H4 (cell line): ENCODE data around the gene TRIM52. TPM values are rescaled to one million over a fixed set of nuclear protein-coding genes. Genes with fewer than 3 reads are reported as not detected.
"Not testable (repeated sequence)": the region's sequence is repeated elsewhere in the genome, so short reads cannot be mapped to it uniquely, and the experiment has no call there.

Experiments used
- DNase-seq: peaks from one replicate; pipeline ENCODE4 v3.0.0-alpha.2; 2015; ENCODE audit warnings: low spot score
- total RNA-seq: library from RNA; depleted of rRNA; stranded (reverse); fragments of >200 nt; shearing (Covaris generic); gene quantifications from 2 replicates; pipeline ENCODE4 v1.2.3, GENCODE V29; 2014; rRNA removed

TRIM52 gene
- total RNA-seq, 1 experiment from 2014 or later: 11.5 TPM

DNA sequence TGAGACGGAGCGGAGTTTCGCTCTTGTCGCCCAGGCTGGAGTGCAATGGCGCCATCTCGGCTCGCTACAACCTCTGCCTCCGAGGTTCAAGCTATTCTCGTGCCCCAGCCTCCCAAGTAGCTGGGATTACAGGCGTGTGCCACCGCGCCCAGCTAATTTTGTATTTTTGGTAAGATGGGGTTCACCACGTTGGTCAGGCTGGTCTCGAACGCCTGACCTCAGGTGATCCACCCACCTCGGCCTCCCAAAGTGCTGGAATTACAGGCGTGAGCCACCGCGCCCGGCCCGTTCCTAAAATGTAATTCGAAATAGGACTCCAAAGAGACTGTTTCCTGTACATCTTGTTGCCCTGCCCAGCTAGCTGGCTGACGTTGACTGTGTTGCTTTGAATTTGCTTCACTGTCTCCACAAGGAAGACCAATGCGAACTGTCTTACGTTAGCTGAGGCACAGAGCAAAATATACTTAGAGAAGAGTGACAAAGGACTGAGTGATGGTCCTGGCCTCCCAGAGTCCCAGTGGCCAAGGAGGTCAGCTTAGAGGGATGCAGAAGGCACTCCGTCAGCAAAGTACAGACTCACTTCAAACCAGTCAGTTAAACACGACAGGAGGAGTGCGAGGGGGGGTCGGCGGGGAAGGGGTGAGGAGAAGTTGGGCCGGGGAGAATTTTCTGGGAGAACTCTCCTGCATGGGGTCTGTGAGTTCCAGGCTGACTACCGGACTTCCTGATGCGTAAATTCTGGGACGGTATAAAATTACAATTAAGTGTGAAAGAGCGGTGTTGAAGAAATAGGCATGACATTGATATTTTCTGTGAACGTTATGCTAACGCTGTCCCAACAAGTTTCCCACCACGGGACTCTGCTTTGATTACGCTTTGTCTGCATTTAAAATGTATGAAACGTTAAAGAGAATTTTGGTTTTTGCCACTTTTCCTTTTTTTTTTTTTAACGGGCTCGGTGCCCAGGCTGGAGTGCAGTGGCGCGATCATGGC is 44.6 kb downstream of the TRIM52 start:
- peak; percentile 79 for DNase-seq

DNA sequence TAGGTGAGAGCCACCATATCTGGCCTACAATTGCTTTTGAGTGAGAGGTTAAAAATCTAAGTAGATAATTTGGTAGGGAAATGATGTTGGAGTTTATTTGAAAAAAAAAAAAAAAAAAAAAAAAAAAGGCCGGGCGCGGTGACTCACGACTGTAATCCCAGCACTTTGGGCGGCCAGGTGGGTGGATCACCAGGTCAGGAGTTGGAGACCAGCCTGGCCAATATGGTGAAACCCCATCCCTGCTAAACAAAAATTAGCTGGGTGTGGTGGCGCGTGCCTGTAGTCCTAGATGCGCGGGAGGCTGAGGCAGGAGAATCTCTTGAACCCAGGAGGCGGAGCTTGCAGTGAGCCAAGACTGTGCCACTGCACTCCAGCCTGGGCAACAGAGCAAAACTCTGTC is 46.7 kb downstream of the TRIM52 start:
- not testable (repeated sequence) for DNase-seq

DNA sequence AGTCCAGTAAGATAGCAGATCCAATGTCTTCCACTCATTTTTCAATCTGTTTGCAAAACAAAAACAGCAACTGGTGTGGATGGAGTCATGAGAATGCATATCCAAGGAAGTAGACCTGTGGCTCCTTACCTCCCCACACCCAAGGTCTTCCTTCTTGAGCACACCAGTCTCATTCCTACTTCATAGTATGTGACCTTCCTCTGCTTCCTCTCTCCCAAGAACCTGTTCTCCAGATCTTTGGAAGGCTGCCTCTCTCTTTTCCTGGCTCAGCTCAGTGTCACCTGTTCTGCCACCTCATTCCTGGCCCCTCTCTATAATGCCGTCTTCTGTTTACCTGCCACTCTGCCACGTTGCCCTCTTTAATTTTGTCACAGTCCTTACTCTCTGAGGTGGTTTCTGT is 48.0 kb downstream of the TRIM52 start:
- DNase-seq: no peak

DNA sequence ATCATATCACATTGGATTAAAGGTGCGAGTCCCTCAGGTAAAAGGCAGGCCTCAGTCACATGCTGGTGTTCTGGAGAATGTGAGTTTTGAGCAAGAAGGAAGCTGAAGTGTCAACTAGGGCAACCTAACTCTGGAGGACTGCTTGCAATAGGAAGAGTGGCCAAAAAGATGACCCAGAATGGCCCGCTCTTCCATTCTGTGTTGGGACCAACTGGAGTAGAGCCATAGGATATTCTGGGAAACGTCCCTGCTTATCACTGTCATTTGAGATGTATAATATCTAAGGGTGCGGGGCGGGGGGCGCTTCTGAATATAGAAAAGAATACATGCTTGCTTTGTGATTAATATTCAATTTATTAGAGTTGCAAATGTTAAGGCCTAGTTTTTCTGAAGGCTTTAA is 48.9 kb downstream of the TRIM52 start:
- DNase-seq: no peak

DNA sequence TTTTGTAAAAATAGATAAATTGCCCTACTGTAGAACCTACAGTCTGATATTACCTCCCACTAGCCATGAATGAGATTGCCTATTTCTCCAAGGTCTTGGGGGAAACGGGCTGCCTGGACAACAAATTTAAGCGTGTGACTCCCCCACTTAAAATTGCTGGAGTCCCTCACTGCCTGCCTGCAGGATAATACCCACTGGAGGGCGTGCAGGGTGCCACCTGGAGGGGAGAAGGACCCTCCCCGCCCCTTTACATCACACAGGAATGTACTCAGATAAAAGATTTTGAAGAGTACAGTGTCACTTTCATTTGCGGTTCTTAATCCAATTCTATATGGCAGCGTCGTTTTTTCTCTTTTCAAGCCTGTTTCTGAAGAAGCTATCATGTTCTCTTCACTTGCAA is 49.7 kb downstream of the TRIM52 start:
- DNase-seq: no peak

DNA sequence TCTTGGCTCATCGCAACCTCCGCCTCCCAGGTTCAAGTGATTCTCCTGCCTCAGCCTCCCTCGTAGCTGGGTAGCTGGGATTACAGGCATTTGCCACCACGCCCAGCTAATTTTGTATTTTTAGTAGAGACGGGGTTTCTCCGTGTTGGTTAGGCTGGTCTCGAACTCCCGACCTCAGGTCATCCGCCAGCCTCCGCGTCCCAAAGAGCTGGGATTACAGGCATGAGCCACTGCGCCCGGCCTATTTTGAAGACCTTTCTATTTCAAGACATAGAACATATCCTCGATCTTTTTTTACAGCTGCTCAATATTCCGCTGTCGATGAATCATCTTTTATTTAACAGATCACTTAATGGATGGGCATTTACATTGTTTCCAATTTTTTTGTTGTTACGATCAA is 50.2 kb downstream of the TRIM52 start:
- not testable (repeated sequence) for DNase-seq

DNA sequence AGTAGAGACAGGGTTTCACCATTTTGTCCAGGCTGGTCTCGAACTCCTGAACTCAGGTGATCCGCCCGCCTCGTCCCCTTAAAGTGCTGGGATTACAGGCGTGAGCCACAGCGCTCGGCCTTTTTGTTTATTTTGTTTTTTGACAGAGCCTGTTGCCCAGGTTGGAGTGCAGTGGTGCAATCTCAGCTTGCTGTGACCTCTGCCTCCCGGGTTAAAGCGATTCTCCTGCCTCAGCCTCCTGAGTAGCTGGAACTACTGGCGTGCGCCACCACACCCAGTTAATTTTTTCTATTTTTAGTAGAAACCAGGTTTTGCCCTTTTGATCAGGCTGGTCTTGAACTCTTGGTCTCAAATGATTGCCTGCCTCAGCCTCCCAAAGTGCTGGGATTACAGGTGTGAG is 50.8 kb downstream of the TRIM52 start:
- DNase-seq: not testable (repeated sequence)

DNA sequence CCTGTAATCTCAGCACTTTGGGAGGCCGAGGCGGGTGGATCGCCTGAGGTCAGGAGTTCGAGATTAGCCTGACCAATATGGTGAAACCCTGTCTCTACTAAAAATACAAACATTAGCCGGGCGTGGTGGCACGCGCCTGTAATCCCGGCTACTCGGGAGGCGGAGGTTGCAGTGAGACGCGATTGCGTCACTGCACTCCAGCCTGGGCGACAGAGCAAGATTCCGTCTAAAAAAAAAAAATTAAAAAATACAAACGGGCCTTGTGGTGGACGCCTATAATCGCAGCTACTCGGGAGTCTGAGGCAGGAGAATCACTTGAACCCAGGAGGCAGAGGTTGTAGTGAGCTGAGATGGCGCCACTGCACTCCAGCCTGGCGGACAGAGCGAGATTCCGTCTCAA is 51.9 kb downstream of the TRIM52 start:
- DNase-seq: not testable (repeated sequence)

DNA sequence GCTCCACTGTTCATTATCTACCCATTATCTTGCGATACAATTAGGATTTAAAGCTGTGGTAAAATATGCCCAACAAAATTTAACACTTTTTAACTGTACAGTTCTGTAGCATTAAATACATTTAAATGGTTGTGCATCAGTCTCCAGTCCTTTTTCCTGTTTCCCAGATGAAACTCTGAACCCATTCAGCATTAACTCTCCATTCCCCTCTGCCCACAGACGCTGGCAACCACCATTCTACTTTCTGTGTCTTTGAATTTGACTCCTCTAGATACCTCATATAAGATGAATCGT is 53.0 kb downstream of the TRIM52 start:
- DNase-seq: no peak

DNA sequence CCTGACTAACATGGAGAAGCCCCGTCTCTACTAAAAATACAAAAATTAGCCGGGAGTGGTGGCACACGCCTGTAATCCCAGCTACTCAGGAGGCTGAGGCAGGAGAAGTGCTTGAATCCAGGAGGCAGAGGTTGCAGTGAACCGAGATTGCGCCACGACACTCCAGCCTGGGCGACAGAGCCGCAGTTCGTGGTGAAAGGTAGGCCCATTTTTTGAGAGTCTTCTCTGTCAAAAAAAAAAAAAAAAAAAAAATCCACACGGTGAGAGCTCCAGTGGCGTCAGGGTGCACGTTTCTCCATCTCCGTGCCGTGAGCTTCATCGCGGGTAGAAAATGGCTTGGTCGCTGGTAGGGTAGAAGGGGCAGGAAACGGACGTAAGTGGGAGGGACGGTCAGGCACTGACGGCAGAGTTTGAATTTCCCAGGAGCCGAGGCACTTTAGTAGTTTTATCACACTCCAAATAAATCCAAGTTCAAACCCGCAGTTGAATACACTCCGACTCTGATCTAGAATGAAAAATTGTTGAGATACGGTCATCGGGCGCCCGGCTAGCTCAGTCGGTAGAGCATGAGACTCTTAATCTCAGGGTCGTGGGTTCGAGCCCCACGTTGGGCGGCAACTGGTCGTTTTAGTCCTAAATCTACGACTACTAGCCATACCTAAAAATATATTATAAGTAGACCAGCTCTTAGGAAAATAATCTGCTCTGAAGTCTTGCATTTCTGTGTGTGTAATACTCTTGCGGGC is 53.6 kb downstream of the TRIM52 start:
- DNase-seq: peak; percentile 95

DNA sequence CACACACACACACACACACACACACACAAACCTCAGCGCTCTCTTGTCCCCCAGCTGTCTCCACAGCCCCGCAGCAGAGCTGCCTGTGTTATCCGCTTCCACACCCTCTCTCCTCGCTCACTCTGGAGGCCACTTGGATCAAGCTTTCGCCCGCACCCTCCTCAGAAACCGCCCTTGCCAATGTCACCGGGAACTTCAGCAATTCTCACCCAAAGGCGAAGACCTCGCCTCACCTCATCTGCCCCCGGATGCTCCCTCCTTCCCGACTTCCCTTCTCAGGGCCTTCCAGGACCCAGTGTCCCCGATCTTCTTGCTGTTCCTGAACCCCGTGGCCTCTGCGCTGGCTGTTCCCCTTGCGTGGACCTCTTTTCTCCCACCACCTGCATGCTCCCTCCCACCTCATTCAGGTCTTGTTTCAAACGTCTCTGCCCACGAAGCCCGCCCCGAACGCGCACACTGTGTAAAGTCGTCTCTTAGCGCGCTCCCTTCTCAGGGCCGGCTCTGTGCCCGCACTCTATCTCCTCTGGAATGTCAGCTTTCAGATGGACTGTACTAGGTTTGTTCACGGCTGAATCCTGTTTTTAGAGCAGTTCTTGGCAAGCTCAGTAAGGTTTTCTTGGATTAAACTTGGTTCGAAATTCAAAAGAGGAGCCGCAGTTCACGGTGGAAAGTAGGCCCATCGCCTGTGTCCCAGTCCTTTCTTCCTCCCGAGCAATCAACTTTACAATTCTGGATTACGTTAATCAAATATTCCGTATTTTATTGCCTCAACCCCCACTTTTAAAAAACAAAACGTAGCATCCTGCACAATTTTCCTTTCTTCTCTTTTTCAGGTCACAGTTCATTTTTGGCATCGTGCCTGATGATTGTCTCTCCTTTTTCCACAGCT is 54.9 kb downstream of the TRIM52 start:
- DNase-seq: no peak

Other genes starting within 250 kb of the TRIM52 start
- gene BTNL9, start 220.9 kb downstream of the TRIM52 start, total RNA-seq: 0.15 TPM in 1 of 2 replicates, not detected in the other
- gene OR2V1, start 130.0 kb downstream of the TRIM52 start, total RNA-seq: not detected in 2 replicates
- gene OR2V2, start 113.6 kb downstream of the TRIM52 start, total RNA-seq: not detected in 2 replicates
- gene TRIM7, start 55.9 kb downstream of the TRIM52 start, total RNA-seq: 0.10 and 0.27 TPM in 2 replicates
- gene TRIM41, start 37.9 kb downstream of the TRIM52 start, total RNA-seq: 10.5 and 12.0 TPM in 2 replicates
- 4,964 and 5,175 TPM in 2 replicates for gene RACK1, start 17.2 kb downstream of the TRIM52 start, total RNA-seq
- gene OR4F3, start 106.1 kb upstream of the TRIM52 start, total RNA-seq: not detected in 2 replicates